ENCODE data around the gene AKAP12.
"Not testable (repeated sequence)": the region's sequence is repeated elsewhere in the genome, so short reads cannot be mapped to it uniquely, and the experiment has no call there.

The AKAP12 gene

DNA sequence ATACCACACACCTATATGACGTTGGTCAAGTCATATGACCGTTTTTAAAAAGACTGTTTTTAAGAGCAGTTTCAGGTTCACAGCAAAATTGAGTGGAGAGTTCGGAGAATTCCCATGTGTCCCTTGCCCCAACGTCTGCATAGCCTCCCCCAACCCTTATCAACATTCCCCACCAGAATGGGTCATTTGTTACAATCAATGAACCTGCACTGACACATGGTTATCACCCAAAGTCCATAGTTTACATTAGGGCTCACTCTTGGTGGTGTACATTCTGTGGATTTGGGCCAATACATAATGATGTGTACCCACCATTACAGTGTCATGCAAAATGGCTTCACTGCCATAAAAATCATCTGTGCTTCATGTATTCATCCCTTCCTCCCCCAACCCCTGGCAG, 99.6 kb downstream of the AKAP12 start:
- peaks cover 3% of the 10 kb centered on the region for H3K27me3 Mint-ChIP-seq (ENCODE audit: low read depth)
- H3K36me3 Mint-ChIP-seq (ENCODE audit: low read depth) = no peaks in the 10 kb centered on the region
- no peak overlapping the region for H3K4me3 Mint-ChIP-seq
- peaks cover 4% of the 10 kb centered on the region for H3K4me1 Mint-ChIP-seq (ENCODE audit: low read depth)
- no peak overlapping the region for H3K27ac Mint-ChIP-seq
- no peak for DNase-seq (ENCODE audit: low spot score)
- H3K9me3 Mint-ChIP-seq = no peaks in the 10 kb centered on the region

DNA sequence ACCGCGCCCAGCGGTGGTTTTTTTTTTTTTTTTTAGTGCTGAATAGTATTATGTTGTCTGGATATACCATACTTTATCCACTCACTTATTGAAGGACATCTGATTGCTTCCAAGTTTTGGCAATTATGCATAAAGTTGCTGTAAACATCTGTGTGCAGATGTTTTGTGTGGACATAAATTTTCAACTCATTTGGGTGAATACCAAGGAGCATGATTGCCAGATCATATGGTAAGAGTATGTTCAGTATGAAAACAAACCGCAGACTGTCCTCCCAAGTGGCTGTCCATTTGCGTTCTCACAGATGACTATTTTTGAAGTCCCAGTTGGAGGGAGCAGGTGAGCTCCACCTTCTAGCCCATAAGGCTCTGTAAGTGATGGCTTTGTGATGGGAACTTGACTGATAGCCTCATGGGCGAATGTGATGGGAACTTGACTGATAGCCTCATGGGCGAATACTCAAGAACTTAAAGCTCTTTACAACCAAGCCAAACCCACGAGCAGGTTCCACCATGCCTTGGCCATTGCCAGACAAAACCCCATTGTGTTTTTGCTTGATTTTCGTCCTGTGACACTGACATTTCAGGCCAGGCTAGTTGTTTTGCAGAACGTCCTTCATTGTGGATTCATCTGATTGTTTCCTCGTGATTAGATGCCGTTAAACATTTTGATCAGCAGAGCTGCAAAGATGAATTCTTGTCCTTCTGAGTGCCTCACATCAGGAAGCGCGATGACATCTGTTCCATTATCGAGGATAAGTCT, 100.6 kb downstream of the AKAP12 start:
- H3K27ac Mint-ChIP-seq = no peak overlapping the region
- no peaks in the 10 kb centered on the region for H3K36me3 Mint-ChIP-seq (ENCODE audit: low read depth)
- H3K9me3 Mint-ChIP-seq = no peaks in the 10 kb centered on the region
- H3K4me1 Mint-ChIP-seq (ENCODE audit: low read depth) = no peaks in the 10 kb centered on the region
- no peak overlapping the region for H3K4me3 Mint-ChIP-seq
- no peak for DNase-seq (ENCODE audit: low spot score)
- peaks cover 3% of the 10 kb centered on the region for H3K27me3 Mint-ChIP-seq (ENCODE audit: low read depth)

DNA sequence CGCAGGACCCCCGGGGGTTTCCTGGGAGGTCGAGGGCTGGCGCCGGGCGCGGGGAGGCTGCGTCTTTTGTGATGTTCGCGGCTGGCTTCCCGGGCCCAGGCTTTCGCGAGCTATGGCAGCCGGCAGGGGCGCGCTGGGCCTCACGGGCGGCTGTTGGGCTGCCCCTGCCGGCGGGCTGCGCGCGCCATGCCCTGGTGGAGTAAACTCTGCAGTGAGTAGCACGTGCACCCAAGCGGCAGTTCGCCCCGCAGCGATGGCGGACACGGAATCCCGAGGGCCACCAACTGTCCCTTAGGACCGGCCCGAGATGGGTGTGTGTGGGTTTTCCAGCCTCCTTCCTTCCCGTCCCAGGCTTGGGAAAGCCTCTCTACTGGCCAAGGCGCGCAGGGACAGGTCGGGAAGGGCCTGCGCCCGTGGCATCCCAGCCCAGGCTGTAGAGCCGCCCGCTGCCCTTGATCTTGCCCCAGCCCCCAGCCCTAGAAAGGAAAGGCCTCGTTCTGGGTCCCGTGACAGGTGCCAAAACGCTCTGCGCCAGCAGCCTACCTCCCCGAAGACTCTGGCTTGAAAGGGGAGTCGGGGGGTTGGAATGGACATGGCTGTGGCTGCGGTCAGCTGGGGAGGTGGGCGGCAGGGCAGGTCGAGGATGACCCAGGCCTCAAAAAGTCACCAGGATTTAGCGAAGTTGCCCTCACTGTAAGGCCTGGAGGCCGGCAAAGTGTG, 101.9 kb downstream of the AKAP12 start:
- Mint-ChIP-seq H3K36me3 (ENCODE audit: low read depth) (no peaks in the 10 kb centered on the region), H3K9me3 (no peaks in the 10 kb centered on the region), H3K27me3 (ENCODE audit: low read depth) (peaks cover 3% of the 10 kb centered on the region), H3K27ac (no peak overlapping the region), H3K4me3 (no peak overlapping the region), H3K4me1 (ENCODE audit: low read depth) (no peaks in the 10 kb centered on the region)
- no peak for DNase-seq (ENCODE audit: low spot score)

- not testable (repeated sequence) for H3K27ac Mint-ChIP-seq; H3K4me3 Mint-ChIP-seq; DNase-seq (ENCODE audit: low spot score); H3K9me3 Mint-ChIP-seq; H3K36me3 Mint-ChIP-seq (ENCODE audit: low read depth); H3K27me3 Mint-ChIP-seq (ENCODE audit: low read depth); H3K4me1 Mint-ChIP-seq (ENCODE audit: low read depth)
Measured at GRCh38 chr6:151342750-151343149, 103.0 kb downstream of the AKAP12 start.

DNA sequence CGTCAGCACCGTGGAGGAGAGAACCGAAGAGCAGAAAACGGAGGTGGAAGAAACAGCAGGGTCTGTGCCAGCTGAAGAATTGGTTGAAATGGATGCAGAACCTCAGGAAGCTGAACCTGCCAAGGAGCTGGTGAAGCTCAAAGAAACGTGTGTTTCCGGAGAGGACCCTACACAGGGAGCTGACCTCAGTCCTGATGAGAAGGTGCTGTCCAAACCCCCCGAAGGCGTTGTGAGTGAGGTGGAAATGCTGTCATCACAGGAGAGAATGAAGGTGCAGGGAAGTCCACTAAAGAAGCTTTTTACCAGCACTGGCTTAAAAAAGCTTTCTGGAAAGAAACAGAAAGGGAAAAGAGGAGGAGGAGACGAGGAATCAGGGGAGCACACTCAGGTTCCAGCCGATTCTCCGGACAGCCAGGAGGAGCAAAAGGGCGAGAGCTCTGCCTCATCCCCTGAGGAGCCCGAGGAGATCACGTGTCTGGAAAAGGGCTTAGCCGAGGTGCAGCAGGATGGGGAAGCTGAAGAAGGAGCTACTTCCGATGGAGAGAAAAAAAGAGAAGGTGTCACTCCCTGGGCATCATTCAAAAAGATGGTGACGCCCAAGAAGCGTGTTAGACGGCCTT, 110.0 kb downstream of the AKAP12 start:
- no peak overlapping the region for H3K27ac Mint-ChIP-seq
- H3K36me3 Mint-ChIP-seq (ENCODE audit: low read depth) = no peaks in the 10 kb centered on the region
- H3K4me3 Mint-ChIP-seq = no peak overlapping the region
- no peaks in the 10 kb centered on the region for H3K27me3 Mint-ChIP-seq (ENCODE audit: low read depth)
- DNase-seq (ENCODE audit: low spot score) = no peak
- H3K4me1 Mint-ChIP-seq (ENCODE audit: low read depth) = peaks cover 1% of the 10 kb centered on the region
- H3K9me3 Mint-ChIP-seq = no peaks in the 10 kb centered on the region

DNA sequence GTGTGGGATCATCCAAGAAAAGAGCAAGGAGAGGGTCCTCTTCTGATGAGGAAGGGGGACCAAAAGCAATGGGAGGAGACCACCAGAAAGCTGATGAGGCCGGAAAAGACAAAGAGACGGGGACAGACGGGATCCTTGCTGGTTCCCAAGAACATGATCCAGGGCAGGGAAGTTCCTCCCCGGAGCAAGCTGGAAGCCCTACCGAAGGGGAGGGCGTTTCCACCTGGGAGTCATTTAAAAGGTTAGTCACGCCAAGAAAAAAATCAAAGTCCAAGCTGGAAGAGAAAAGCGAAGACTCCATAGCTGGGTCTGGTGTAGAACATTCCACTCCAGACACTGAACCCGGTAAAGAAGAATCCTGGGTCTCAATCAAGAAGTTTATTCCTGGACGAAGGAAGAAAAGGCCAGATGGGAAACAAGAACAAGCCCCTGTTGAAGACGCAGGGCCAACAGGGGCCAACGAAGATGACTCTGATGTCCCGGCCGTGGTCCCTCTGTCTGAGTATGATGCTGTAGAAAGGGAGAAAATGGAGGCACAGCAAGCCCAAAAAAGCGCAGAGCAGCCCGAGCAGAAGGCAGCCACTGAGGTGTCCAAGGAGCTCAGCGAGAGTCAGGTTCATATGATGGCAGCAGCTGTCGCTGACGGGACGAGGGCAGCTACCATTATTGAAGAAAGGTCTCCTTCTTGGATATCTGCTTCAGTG, 110.8 kb downstream of the AKAP12 start:
- Mint-ChIP-seq H3K4me3 (no peak overlapping the region), H3K27ac (no peak overlapping the region), H3K27me3 (ENCODE audit: low read depth) (no peaks in the 10 kb centered on the region), H3K4me1 (ENCODE audit: low read depth) (peaks cover 1% of the 10 kb centered on the region), H3K36me3 (ENCODE audit: low read depth) (peaks cover 2% of the 10 kb centered on the region), H3K9me3 (no peaks in the 10 kb centered on the region)
- no peak for DNase-seq (ENCODE audit: low spot score)

GRCh38 chr6:151351146-151351700, 111.5 kb downstream of the AKAP12 start:
- H3K27me3 Mint-ChIP-seq (ENCODE audit: low read depth) = no peaks in the 10 kb centered on the region

DNA sequence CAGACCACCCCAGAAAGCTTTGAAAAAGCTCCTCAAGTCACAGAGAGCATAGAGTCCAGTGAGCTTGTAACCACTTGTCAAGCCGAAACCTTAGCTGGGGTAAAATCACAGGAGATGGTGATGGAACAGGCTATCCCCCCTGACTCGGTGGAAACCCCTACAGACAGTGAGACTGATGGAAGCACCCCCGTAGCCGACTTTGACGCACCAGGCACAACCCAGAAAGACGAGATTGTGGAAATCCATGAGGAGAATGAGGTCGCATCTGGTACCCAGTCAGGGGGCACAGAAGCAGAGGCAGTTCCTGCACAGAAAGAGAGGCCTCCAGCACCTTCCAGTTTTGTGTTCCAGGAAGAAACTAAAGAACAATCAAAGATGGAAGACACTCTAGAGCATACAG, 112.0 kb downstream of the AKAP12 start:
- H3K4me1 Mint-ChIP-seq (ENCODE audit: low read depth) = peaks cover 1% of the 10 kb centered on the region

More at GRCh38 chr6:151351146-151351700, 111.5 kb downstream of the AKAP12 start:
- H3K4me1 Mint-ChIP-seq (ENCODE audit: low read depth) = peaks cover 1% of the 10 kb centered on the region
- H3K4me3 Mint-ChIP-seq = no peak overlapping the region
- H3K9me3 Mint-ChIP-seq = no peaks in the 10 kb centered on the region
- no peak overlapping the region for H3K27ac Mint-ChIP-seq
- peaks cover 3% of the 10 kb centered on the region for H3K36me3 Mint-ChIP-seq (ENCODE audit: low read depth)
- DNase-seq (ENCODE audit: low spot score) = no peak

GRCh38 chr6:151352410-151353396, 112.9 kb downstream of the AKAP12 start:
- peaks cover 3% of the 10 kb centered on the region for H3K4me1 Mint-ChIP-seq (ENCODE audit: low read depth)
- DNase-seq (ENCODE audit: low spot score) = no peak
- no peak overlapping the region for H3K4me3 Mint-ChIP-seq
- H3K9me3 Mint-ChIP-seq = no peaks in the 10 kb centered on the region
- no peaks in the 10 kb centered on the region for H3K27me3 Mint-ChIP-seq (ENCODE audit: low read depth)
- no peak overlapping the region for H3K27ac Mint-ChIP-seq
- peaks cover 3% of the 10 kb centered on the region for H3K36me3 Mint-ChIP-seq (ENCODE audit: low read depth)

More for the DNA sequence above, 112.0 kb downstream of the AKAP12 start:
- H3K4me3 Mint-ChIP-seq = no peak overlapping the region
- H3K9me3 Mint-ChIP-seq = no peaks in the 10 kb centered on the region
- no peak for DNase-seq (ENCODE audit: low spot score)
- H3K27me3 Mint-ChIP-seq (ENCODE audit: low read depth) = no peaks in the 10 kb centered on the region
- H3K36me3 Mint-ChIP-seq (ENCODE audit: low read depth) = peaks cover 3% of the 10 kb centered on the region
- no peak overlapping the region for H3K27ac Mint-ChIP-seq

- H3K9me3 Mint-ChIP-seq = no peaks in the 10 kb centered on the region
Measured at GRCh38 chr6:151353795-151354194, 114.0 kb downstream of the AKAP12 start.

DNA sequence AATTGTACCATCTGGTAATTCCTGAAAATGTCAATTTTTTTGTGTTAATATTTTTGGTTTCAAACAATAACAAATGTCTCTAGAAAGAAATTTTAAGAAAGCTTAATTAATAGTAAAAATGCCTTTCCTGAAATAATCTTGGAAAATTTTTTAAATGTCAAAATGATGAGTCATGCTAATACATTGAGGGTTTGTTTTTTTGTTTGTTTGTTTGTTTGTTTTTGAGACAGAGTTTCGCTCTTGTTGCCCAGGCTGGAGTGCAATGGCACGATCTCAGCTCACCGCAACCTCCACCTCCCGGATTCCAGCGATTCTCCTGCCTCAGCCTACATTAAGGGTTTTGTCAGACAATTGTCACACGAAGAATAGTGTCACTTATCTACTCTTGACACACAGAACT, 117.2 kb downstream of the AKAP12 start:
- not testable (repeated sequence) for H3K27me3 Mint-ChIP-seq (ENCODE audit: low read depth); DNase-seq (ENCODE audit: low spot score); H3K4me3 Mint-ChIP-seq; H3K27ac Mint-ChIP-seq; H3K4me1 Mint-ChIP-seq (ENCODE audit: low read depth); H3K9me3 Mint-ChIP-seq
- H3K36me3 Mint-ChIP-seq (ENCODE audit: low read depth) = peaks cover 20% of the 10 kb centered on the region

More at GRCh38 chr6:151353795-151354194, 114.0 kb downstream of the AKAP12 start:
- Mint-ChIP-seq H3K4me1 (ENCODE audit: low read depth) (peaks cover 9% of the 10 kb centered on the region), H3K4me3 (no peak overlapping the region), H3K36me3 (ENCODE audit: low read depth) (peaks cover 13% of the 10 kb centered on the region), H3K27ac (no peak overlapping the region), H3K27me3 (ENCODE audit: low read depth) (no peaks in the 10 kb centered on the region)
- no peak for DNase-seq (ENCODE audit: low spot score)

DNA sequence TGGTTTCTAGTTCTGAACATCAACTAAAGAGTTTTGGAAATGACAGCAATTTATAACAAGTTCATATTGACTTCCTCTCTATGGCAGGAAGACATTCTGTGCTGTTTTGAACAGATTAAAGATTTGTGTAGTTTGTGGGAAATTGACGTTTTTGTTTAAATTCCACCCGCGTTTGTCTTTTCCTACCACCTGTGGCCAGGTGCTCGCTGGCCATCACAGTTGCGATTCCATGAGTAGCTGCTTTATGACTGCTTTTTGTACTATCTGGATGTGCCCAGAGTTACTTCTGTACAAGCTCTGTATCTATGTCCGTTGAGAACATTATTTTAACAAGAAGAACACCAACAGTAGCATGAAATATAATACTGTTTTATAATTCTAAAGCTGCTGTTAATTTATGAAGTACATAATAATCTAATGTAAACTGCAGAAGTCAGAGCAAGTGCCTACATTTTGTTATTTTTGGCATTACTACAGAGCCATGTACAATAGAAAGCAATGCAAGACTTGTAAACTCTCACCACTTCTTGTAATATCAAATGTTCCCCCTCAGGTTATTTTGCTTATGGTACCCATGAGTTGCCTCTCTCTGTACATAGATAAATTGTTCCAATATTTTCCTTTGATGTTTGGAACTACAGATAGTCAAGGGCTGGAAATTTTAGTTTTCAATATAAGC, 118.1 kb downstream of the AKAP12 start:
- Mint-ChIP-seq H3K27ac (no peak overlapping the region), H3K36me3 (ENCODE audit: low read depth) (peaks cover 25% of the 10 kb centered on the region), H3K9me3 (no peaks in the 10 kb centered on the region), H3K4me3 (peak overlapping the region; percentile 33), H3K4me1 (ENCODE audit: low read depth) (peaks cover 9% of the 10 kb centered on the region), H3K27me3 (ENCODE audit: low read depth) (no peaks in the 10 kb centered on the region)
- DNase-seq (ENCODE audit: low spot score) = no peak
